ENCODE results near the gene GUCY1A2.

DNA sequence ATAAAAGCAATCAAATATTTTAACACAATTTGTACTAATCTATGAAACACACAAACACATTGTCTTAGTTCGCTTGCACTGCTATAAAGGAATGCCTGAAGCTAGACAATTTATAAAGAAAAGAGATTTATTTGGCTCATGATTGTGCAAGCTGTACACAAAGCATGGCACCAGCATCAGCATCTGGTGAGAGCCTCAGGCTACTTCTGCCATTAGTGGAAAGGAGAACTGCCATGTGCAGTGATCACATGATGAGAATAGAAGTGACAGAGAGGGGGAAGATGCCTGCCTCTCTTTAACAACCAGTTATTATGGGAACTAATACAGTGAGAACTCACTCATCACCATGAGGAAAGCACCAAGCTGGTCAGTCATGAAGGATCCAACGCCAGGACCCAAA, 105.1 kb downstream of the GUCY1A2 start:
- no peak for TF ChIP-seq CTCF (IDR thresholded peaks at IDR 0.05; ENCODE audit: insufficient read depth, low read depth, low read length)
- no peak for TF ChIP-seq EZH2 (IDR thresholded peaks at IDR 0.05; ENCODE audit: insufficient read depth, low read length)

Data from astrocyte (in vitro differentiated cells and primary cell).